HPDE6-E6E7 (cell line): ENCODE data around the gene OSBPL6.
A peak's percentile ranks its signal among the peaks of the same experiment; 100 is the strongest.
"Not testable (repeated sequence)": the region's sequence is repeated elsewhere in the genome, so short reads cannot be mapped to it uniquely, and the experiment has no call there.

Source experiments
- DNase-seq: peaks from one replicate; pipeline ENCODE4 v3.0.0; 2011; ENCODE audit warnings: missing footprints; ENCODE audit errors: extremely low spot score

OSBPL6 gene

GRCh38 chr2:178198441-178198840 lies 4.1 kb downstream of the OSBPL6 start:
- not testable (repeated sequence) for DNase-seq

DNA sequence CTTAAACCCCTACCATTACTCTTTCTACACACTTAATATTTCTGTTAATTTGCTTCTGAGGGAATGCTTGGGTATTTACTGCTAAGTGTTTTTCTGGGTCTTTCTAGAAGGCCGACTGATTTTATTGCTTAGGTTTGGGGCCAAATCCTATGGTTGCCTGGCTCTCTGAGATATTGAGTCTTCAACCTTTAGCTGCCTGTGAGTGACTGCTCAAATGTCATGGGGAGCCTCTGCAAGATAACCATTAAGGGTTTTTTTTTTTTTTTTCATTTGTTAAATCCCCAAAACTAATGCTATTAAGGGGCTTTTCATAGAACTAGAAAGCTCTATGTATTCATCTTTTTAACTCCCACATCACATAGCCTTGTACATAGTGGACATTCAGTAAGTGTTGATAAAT lies 5.0 kb downstream of the OSBPL6 start:
- no peak for DNase-seq

GRCh38 chr2:178200331-178200730 lies 6.0 kb downstream of the OSBPL6 start:
- DNase-seq: no peak

DNA sequence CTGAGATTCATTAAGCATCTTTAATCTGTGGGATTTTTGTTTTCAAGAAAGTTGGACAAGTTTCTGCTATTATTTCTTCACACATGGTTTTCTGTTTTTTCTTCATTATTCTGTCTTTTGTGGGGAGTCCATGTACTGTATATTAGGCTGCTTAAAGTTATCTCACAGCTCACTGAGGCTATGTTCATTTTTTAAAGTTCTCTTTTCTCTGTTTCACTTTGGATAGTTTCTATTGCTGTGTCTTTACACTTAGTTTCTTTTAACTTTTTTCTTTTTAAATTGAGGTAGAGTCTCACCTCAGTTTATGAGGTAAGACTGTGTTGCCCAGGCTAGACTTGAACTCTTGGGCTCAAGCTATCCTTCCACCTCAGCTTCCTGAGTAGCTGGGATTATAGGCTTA lies 8.6 kb downstream of the OSBPL6 start:
- no peak for DNase-seq

- DNase-seq: no peak
Observed at GRCh38 chr2:178204977-178205376, 10.7 kb downstream of the OSBPL6 start.

- DNase-seq: no peak
Observed at GRCh38 chr2:178205853-178206521, 11.7 kb downstream of the OSBPL6 start.

DNA sequence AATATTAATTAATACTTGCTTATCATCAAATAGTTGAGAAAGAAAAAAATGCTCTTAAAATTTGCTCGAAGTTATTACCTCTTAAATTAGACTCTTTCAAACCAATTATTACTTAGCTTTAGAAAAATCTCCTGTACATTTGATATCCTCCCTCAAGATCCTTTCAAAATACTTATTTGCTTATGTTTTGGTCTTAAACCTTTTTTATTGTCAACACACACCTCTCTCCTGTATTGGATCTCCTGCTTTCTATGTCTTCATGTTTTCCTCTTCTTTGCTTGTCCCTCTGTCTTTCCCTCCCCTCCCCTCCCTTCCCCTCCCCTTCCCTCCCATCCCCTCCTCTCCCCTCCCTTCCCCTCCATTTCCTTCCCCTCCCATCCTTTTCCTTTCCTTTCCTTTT lies 14.0 kb downstream of the OSBPL6 start:
- no peak for DNase-seq

DNA sequence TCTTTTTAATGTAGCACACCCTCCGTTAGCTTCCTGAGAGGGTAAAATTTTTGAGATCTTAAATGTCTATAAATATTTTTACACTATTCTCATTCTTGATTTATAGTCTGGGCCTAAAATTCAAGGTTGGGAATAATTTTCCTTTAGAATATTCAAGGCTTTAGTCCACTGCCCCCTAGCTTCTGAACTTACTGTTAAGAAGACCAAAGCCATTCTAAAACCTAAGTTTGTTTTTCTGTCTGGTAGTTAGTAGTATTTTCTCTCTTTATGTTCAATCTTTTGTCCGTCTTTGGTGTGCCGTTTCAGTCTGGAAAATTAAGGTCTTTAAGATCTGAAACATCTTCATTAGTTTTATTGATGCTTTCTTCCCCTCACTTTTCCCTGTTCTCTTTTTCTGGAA lies 14.5 kb downstream of the OSBPL6 start:
- no peak for DNase-seq

DNA sequence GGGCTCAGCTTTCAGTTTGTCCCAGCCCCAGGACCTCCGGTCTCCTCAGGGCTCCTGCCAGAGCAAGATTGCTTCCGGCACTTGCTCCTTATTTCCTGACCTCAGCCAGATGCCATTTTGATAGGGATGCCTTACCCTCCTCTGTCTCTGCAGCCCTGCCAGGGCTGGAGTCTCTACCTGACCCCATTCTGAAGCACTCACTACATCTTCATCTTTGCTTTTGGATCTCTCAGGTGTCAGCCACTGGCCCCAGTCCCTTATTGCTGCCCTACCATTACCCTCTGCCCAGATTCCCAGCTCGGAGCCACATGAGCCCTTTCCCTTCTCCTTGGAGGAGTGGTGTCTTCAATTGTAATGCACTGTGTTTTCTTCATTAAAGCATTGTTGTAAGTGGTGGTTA lies 17.1 kb downstream of the OSBPL6 start:
- DNase-seq: no peak

GRCh38 chr2:178211943-178212342 lies 17.6 kb downstream of the OSBPL6 start:
- DNase-seq: no peak

GRCh38 chr2:178213991-178214390 lies 19.7 kb downstream of the OSBPL6 start:
- DNase-seq: no peak

DNA sequence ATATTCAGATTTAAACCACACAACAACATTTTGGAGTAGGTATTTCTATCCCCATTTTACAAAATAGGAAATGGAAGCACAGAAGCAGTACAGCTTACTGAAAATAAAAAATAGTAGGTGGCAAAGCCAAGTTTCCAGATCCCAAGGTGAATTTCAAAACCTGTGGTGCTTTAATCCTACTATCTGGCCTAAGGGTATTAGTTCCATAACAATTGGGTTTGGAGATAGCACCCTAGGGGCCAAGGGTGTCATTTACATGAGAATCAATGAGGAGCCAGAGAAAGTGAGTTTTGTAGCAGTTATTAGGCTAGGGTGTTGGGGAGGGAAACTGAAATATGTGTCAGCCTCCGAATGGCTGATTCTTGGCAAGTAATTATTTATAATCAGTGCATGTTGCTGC lies 24.9 kb downstream of the OSBPL6 start:
- no peak for DNase-seq

- no peak for DNase-seq
Observed at GRCh38 chr2:178220814-178221213, 26.5 kb downstream of the OSBPL6 start.

- DNase-seq: no peak
Observed at GRCh38 chr2:178221556-178221955, 27.2 kb downstream of the OSBPL6 start.

DNA sequence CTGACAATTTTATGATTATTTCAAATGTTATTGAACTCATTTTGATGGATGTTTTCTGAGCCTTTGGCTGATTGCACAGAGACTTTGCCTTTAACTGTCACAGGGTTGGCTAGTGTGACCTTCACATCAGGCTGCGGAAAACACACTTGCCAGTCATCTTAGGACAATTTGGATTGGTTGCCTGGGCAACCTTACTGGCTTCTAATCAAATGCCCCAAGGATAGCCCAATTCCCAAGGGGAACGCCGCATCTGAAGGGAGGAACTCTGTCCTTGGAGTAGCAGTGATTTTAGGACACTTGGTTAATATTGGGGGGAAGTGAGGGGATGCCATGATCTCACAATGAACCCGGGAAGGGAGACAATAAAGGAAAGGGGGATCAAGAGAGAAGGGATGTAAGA lies 29.5 kb downstream of the OSBPL6 start:
- no peak for DNase-seq

- no peak for DNase-seq
Observed at GRCh38 chr2:178225006-178225805, 30.9 kb downstream of the OSBPL6 start.

DNA sequence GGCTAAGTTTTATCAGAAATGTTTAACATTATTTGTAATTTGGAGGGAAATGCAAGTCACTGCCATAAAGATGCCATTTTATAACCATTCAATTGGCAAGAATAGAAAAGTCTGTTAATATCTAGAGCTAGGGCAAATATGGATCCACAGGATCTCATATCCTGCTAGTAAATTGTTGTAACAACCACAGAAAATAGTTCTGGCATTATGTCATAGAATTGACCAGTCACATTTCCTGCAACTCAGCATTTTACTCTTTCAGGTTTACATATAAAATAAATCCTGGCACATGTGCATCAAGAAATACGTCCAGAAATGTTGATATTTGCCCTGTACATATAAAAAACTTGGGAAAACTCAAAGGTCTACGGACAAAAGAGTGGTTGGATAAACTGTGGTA lies 32.9 kb downstream of the OSBPL6 start:
- no peak for DNase-seq

DNA sequence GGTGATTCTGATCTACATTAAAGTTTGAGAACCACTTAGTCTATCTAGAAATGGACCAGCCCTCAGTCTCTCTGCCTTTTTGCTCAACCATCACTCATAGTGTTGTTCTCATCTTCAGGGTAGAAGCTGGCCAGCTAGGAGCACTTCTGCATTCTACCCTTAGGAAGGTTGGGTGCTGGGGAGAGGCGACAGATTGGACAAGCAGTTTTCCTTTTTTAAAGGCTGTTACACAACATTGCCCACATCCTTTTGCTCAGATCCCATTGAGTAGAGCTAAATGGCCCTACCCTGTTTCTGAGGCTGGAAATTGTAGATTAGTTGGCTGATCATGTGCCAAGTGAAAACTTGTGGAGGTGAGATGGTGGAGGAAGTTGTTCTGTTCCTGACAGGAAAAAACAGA lies 35.6 kb downstream of the OSBPL6 start:
- DNase-seq: no peak

- DNase-seq: no peak
Observed at GRCh38 chr2:178230396-178230795, 36.1 kb downstream of the OSBPL6 start.

DNA sequence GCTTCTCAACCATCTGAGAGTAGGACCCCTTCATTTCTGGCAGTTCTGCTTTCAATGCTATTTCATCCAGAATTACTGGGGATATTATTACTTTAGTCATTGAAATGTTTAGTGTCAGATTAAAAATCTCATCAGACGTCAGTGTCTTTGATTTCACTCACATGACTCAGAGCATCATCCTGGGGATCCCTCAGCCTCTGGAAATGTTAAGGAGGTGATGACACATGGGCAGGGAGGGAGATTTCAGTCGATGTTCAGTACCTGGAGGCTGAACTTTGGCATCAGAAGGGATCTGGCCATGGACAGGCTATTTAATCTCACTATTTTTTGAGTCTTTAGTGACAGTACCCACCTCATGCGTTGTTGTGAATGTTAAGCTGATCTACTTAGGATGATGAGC lies 39.1 kb downstream of the OSBPL6 start:
- peak; percentile 28 for DNase-seq

DNA sequence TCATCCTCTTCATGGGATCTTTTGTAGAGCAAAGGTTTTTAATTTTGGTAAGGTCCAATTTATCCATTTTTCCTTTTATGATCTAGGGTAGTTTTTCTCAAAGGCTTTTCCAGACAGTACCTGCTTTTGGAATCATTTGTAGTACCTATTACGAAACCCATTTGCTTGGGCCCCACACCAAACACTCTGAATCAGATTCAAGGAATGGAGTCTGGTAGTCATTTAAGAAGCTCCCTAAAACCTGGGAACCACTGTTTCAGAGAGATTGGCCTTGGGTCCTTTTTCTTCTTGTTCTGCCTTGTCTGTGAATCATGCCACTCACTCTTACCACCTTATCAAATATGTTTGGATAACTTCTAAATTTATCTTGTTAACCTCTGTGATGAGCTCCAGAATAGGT lies 40.3 kb downstream of the OSBPL6 start:
- DNase-seq: peak; percentile 11

GRCh38 chr2:178237488-178238153 lies 43.3 kb downstream of the OSBPL6 start:
- no peak for DNase-seq

DNA sequence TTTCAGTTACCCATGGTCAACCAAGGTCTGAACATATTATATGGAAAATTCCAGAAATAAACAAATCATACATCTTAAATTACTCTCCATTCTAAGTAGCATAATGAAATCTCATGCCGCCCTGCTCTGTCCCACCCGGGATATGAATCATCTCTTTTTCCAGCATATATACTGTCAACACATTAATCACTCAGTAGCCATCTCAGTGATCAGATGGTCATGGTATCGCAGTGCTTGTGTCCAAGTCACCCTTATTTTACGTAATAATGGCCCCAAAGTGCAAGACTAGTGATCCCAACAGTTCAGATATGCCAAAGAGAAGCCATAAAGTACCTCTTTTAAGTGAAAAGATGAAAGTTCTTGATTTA lies 43.8 kb downstream of the OSBPL6 start:
- DNase-seq: peak; percentile 22
